IPS-18a (cell line): ENCODE results near the gene AGXT2.
"Not testable (repeated sequence)": the region's sequence is repeated elsewhere in the genome, so short reads cannot be mapped to it uniquely, and the experiment has no call there.

Experiments
- H3K27ac ChIP-seq: one replicate; pipeline ENCODE4 v1.5.1; 2013; ENCODE audit warnings: low read length
- H3K27me3 ChIP-seq: one replicate; pipeline ENCODE4 v1.6.1; 2013; ENCODE audit warnings: mild to moderate bottlenecking, low read length; ENCODE audit not compliant: control insufficient read depth, insufficient read depth
- H3K36me3 ChIP-seq: one replicate; pipeline ENCODE4 v1.6.1; 2013; ENCODE audit warnings: low read depth, low read length; ENCODE audit not compliant: control insufficient read depth
- H3K4me1 ChIP-seq: one replicate; pipeline ENCODE4 v1.6.1; 2013; ENCODE audit warnings: low read depth, low read length; ENCODE audit not compliant: control insufficient read depth
- H3K4me3 ChIP-seq: one replicate; pipeline ENCODE4 v1.5.1; 2013; ENCODE audit warnings: low read length
- H3K9ac ChIP-seq: one replicate; pipeline ENCODE4 v1.6.1; 2013; ENCODE audit warnings: mild to moderate bottlenecking, low read length, moderate library complexity
- H3K9me3 ChIP-seq: one replicate; pipeline ENCODE4 v1.6.1; 2013; ENCODE audit warnings: low read depth, low read length; ENCODE audit not compliant: control insufficient read depth

Gene AGXT2

GRCh38 chr5:34991486-34992238 is 56.1 kb downstream of the AGXT2 start:
- H3K4me1 ChIP-seq, result no peaks in the 10 kb centered on the region
- peaks cover 3% of the 10 kb centered on the region for H3K9me3 ChIP-seq
- H3K4me3 ChIP-seq, result no peak overlapping the region
- H3K27me3 ChIP-seq, result no peaks in the 10 kb centered on the region
- no peaks in the 10 kb centered on the region for H3K36me3 ChIP-seq
- no peak overlapping the region for H3K27ac ChIP-seq
- no peak overlapping the region for H3K9ac ChIP-seq

- Histone ChIP-seq H3K27me3 (no peaks in the 10 kb centered on the region), H3K36me3 (no peaks in the 10 kb centered on the region), H3K27ac (no peak overlapping the region), H3K4me3 (no peak overlapping the region), H3K9me3 (peaks cover 8% of the 10 kb centered on the region), H3K9ac (no peak overlapping the region), H3K4me1 (no peaks in the 10 kb centered on the region)
Observed at GRCh38 chr5:34986965-34987364, 60.8 kb downstream of the AGXT2 start.

GRCh38 chr5:34982823-34983222 is 64.9 kb downstream of the AGXT2 start:
- Histone ChIP-seq H3K4me1 (no peaks in the 10 kb centered on the region), H3K4me3 (no peak overlapping the region), H3K36me3 (no peaks in the 10 kb centered on the region), H3K9ac (no peak overlapping the region), H3K27me3 (no peaks in the 10 kb centered on the region), H3K9me3 (peaks cover 8% of the 10 kb centered on the region), H3K27ac (no peak overlapping the region)

- Histone ChIP-seq H3K9me3 (no peaks in the 10 kb centered on the region), H3K4me1 (no peaks in the 10 kb centered on the region), H3K9ac (no peak overlapping the region), H3K27ac (no peak overlapping the region), H3K4me3 (no peak overlapping the region), H3K36me3 (no peaks in the 10 kb centered on the region), H3K27me3 (no peaks in the 10 kb centered on the region)
Observed at GRCh38 chr5:34978681-34979080, 69.1 kb downstream of the AGXT2 start.

- Histone ChIP-seq H3K27me3 (no peaks in the 10 kb centered on the region), H3K9me3 (no peaks in the 10 kb centered on the region), H3K4me1 (no peaks in the 10 kb centered on the region), H3K4me3 (no peak overlapping the region), H3K36me3 (no peaks in the 10 kb centered on the region), H3K9ac (no peak overlapping the region), H3K27ac (no peak overlapping the region)
Observed at GRCh38 chr5:34977934-34978613, 69.7 kb downstream of the AGXT2 start.

GRCh38 chr5:34976347-34976746 is 71.4 kb downstream of the AGXT2 start:
- Histone ChIP-seq H3K27me3 (no peaks in the 10 kb centered on the region), H3K36me3 (no peaks in the 10 kb centered on the region), H3K9ac (no peak overlapping the region)

GRCh38 chr5:34971655-34972054 is 76.1 kb downstream of the AGXT2 start:
- H3K4me1 ChIP-seq, H3K9me3 ChIP-seq, H3K27me3 ChIP-seq, H3K9ac ChIP-seq, H3K27ac ChIP-seq, H3K36me3 ChIP-seq, H3K4me3 ChIP-seq: not testable (repeated sequence)

More at GRCh38 chr5:34976347-34976746, 71.4 kb downstream of the AGXT2 start:
- Histone ChIP-seq H3K9me3 (no peaks in the 10 kb centered on the region), H3K27ac (no peak overlapping the region), H3K4me1 (no peaks in the 10 kb centered on the region), H3K4me3 (no peak overlapping the region)

- no peaks in the 10 kb centered on the region for H3K4me1 ChIP-seq
- H3K36me3 ChIP-seq, result no peaks in the 10 kb centered on the region
- H3K4me3 ChIP-seq, result no peak overlapping the region
- H3K9ac ChIP-seq, result no peak overlapping the region
- no peaks in the 10 kb centered on the region for H3K9me3 ChIP-seq
- no peak overlapping the region for H3K27ac ChIP-seq
- no peaks in the 10 kb centered on the region for H3K27me3 ChIP-seq
Observed at GRCh38 chr5:34970552-34970951, 77.2 kb downstream of the AGXT2 start.

- Histone ChIP-seq H3K27ac (no peak overlapping the region), H3K9ac (no peak overlapping the region), H3K4me1 (no peaks in the 10 kb centered on the region), H3K27me3 (no peaks in the 10 kb centered on the region), H3K9me3 (no peaks in the 10 kb centered on the region), H3K4me3 (no peak overlapping the region), H3K36me3 (no peaks in the 10 kb centered on the region)
Observed at GRCh38 chr5:34968258-34968657, 79.5 kb downstream of the AGXT2 start.

GRCh38 chr5:34967540-34967939 is 80.2 kb downstream of the AGXT2 start:
- Histone ChIP-seq H3K27me3 (no peaks in the 10 kb centered on the region), H3K9ac (no peak overlapping the region), H3K9me3 (no peaks in the 10 kb centered on the region), H3K4me3 (no peak overlapping the region), H3K4me1 (no peaks in the 10 kb centered on the region), H3K36me3 (no peaks in the 10 kb centered on the region), H3K27ac (no peak overlapping the region)

- H3K4me1 ChIP-seq, result no peaks in the 10 kb centered on the region
- no peaks in the 10 kb centered on the region for H3K27me3 ChIP-seq
- H3K9ac ChIP-seq, result no peak overlapping the region
- no peak overlapping the region for H3K27ac ChIP-seq
- H3K9me3 ChIP-seq, result no peaks in the 10 kb centered on the region
- no peak overlapping the region for H3K4me3 ChIP-seq
- H3K36me3 ChIP-seq, result peaks cover 10% of the 10 kb centered on the region
Observed at GRCh38 chr5:34959323-34959722, 88.4 kb downstream of the AGXT2 start.
